Measurements from ENCODE around the gene DYNC1I2.

- no peak for TF ChIP-seq CTCF (IDR thresholded peaks at IDR 0.05)
- no peak for TF ChIP-seq ZFX (IDR thresholded peaks at IDR 0.05; ENCODE audit: borderline replicate concordance)
These were observed 21.9 kb downstream of the DYNC1I2 start for GRCh38 chr2:171709011-171709685.

All from 22Rv1 (cell line).